Stimulated activated CD8-positive, alpha-beta memory T cell treated with anti-CD3 and anti-CD28 coated beads, Interleukin-12 subunit alpha, Interleukin-12 subunit beta, amount 100 ng/mL, for 1 hour (primary cell): ENCODE results near the gene EPO.
A peak's percentile ranks its signal among the peaks of the same experiment; 100 is the strongest.
"Not testable (repeated sequence)": the region's sequence is repeated elsewhere in the genome, so short reads cannot be mapped to it uniquely, and the experiment has no call there.

Experiments
- DNase-seq: peaks from one replicate; pipeline ENCODE4 v3.0.0-alpha.2; 2020; ENCODE audit warnings: low read depth

The EPO gene

DNA sequence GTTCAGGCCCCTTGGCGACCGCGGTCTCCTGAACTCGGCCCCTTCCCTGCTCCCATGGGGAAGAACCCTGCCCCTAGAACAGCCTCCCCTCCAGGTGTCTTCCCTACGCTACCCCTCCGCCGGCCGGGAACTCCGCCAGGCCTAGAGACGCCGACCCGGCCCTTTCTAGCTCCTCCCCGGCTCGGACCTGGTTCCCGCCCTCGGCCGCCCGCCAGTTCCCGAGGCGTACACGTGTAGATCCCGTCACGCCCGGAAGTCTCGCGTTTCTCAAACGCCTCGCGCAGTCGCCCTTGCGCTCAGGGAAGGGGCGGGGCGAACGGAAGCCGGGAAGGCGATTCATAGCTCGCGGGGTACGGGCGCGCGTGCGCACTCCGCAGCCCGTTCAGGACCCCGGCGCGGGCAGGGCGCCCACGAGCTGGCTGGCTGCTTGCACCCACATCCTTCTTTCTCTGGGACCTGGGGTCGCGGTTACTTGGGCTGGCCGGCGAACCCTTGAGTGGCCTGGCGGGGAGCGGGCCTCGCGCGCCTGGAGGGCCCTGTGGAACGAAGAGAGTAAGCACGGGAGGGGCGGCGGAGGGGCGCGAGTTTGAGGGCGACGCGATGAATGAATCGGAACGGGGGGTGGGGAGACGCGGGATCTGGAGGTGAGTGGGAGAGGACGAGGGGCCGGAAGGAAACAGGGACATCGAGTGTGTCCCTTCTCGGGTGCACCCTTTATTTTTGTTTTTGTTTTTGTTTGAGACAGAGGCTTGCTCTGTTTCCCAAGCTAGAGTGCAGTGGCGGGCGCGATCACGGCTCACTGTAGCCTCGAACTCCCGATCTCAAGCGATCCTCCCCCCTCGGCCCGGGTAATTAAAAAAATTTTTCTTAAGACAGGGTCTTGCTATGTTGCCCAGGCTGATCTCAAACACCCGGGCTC is 14.3 kb upstream of the EPO start, which contains the start of gene POP7:
Gene POP7, plus strand, starts transcription at position 369 of the 919 bp plus-strand sequence. CDS start 710 bp downstream, outside the sequence.
- peak; percentile 97 for DNase-seq

DNA sequence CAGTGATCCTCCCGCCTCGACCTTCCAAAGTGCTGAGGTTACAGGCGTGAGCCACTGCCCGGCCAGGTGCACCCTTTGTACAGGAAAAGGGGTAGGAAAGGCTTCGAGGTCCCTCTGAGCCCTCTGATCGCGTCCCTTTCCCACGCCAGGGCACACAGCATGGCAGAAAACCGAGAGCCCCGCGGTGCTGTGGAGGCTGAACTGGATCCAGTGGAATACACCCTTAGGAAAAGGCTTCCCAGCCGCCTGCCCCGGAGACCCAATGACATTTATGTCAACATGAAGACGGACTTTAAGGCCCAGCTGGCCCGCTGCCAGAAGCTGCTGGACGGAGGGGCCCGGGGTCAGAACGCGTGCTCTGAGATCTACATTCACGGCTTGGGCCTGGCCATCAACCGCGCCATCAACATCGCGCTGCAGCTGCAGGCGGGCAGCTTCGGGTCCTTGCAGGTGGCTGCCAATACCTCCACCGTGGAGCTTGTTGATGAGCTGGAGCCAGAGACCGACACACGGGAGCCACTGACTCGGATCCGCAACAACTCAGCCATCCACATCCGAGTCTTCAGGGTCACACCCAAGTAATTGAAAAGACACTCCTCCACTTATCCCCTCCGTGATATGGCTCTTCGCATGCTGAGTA is 13.5 kb upstream of the EPO start:
- DNase-seq = no peak

DNA sequence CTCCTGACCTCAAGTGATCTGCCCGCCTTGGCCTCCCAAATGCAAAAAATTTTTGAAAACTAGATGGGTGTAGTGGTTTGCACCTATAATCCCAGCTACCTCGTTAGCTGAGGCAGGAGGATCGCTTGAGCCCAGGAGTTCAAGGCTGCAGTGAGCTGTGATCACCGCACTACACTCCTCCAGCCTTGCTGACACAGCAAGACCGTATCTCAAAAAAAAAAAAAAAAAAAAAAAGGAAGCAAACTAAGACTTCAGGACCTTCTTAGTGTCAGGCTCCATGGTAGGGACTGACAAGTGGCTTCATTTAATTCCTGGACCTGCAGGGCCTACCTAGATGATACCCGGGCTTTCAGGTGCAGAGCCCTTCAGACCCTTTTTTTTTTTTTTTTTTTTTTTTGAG is 11.9 kb upstream of the EPO start:
- DNase-seq = no peak

DNA sequence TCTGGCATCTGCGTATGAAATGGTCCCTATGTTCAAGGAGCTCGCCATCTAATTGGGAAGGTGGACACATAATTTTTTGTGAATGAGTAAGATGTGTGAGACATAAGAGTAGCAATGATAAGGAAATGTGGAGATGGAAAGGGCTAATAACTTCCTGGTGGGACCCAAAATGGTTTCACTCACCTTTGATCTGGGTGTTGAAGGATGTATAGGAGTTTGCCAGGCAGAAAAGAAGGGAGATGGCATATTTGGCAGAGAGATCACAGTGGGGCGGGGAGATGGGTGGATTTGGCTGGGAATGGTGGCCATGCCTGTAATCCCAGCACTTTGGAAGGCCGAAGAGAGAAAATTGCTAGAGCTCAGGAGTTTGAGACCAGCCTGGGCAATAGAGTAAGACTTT is 9.8 kb upstream of the EPO start:
- no peak for DNase-seq

DNA sequence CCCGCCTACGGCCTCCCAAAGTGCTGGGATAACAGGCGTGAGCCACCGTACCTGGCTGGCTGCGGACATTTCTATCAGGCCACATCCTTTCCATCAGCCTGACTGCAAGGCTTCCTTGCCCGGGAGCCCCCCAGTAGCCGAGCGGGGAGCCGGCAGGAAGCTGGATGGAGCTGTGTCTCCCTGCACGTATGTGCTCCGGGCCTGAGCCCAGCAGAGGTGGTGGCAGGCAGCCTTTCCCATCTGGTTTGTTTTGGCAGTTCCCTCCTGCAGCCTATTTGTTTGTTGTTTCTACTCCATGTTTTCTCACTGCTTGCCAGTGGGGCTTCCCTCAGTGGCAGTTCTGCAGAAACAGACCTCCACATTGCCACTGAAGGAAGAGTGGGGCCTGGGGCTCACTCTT is 8.9 kb upstream of the EPO start:
- DNase-seq = no peak

DNA sequence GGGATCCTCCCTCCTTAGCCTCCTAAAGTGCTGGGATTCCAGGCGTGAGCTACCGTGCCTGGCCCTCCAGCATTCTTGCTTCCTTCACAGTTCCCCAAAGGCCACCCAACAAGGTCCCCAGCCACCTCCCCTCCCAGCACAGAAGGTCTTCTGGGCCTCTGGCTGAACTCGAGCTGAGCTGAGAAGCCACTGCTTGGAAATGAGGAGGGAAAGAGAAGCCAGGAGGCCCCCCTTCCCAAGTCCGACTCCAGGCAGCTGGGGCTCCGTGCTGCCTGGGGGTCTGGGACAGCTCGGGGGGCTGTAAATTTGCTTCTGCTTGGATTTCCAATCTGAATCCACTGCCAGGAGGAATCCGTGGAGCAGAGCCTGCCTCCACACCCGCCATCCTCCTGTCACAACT is 5.5 kb upstream of the EPO start:
- DNase-seq = no peak

DNA sequence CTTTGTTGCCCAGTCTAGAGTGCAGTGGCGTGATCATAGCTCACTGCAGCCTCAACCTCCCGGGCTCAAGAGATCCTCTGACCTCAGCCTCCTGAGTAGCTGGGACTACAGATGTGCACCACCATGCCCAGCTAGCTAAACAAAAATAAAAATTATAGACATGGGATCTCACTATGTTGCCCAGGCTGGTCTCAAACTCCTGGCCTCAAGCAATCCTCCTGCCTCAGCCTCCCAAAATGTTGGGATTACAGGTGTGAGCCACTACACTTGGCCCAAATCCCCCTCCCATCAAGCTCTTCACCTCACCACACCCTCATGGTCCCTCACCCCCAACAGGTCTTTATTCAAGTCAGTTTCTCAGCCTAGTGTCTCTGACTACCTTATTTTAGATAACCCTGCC is 3.2 kb upstream of the EPO start:
- DNase-seq = not testable (repeated sequence)

DNA sequence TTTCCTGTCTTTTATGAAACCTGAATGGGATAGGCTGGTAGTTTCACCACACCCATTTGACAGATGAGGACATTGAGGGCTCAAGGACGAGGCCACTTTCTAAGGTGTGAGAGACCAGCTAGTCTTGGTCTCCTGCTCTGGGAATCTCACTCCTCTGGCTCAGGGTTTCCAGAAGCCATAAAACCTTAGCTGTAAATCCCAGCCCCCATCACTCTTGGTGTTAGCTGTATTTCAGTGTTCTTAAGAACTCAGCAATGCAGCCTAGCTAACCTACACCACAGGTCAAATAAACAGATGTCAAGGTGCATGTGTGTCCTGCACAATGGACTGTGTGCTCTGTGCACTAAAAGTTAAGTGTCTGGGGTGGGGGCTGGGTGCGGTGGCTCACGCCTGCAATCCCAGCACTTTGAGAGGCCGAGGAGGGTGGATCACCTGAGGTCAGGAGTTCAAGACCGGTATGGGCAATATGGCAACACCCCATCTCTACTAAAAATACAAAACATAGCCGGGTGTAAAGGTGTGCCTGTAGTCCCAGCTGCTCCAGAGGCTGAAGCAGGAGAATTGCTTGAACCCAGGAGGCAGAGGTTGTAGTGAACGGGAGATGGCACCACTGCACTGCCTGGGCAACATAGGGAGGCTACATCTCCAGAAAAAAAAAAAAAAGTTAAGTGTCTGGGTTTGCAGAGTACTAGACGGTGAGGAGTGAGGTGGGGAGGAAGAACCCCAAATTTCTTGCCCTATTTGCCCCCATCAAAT is 567 bp upstream of the EPO start:
- no peak for DNase-seq

DNA sequence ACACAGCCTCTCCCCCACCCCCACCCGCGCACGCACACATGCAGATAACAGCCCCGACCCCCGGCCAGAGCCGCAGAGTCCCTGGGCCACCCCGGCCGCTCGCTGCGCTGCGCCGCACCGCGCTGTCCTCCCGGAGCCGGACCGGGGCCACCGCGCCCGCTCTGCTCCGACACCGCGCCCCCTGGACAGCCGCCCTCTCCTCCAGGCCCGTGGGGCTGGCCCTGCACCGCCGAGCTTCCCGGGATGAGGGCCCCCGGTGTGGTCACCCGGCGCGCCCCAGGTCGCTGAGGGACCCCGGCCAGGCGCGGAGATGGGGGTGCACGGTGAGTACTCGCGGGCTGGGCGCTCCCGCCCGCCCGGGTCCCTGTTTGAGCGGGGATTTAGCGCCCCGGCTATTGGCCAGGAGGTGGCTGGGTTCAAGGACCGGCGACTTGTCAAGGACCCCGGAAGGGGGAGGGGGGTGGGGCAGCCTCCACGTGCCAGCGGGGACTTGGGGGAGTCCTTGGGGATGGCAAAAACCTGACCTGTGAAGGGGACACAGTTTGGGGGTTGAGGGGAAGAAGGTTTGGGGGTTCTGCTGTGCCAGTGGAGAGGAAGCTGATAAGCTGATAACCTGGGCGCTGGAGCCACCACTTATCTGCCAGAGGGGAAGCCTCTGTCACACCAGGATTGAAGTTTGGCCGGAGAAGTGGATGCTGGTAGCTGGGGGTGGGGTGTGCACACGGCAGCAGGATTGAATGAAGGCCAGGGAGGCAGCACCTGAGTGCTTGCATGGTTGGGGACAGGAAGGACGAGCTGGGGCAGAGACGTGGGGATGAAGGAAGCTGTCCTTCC is 620 bp downstream of the EPO start:
- no peak for DNase-seq

DNA sequence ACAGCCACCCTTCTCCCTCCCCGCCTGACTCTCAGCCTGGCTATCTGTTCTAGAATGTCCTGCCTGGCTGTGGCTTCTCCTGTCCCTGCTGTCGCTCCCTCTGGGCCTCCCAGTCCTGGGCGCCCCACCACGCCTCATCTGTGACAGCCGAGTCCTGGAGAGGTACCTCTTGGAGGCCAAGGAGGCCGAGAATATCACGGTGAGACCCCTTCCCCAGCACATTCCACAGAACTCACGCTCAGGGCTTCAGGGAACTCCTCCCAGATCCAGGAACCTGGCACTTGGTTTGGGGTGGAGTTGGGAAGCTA is 1.2 kb downstream of the EPO start:
- no peak for DNase-seq

DNA sequence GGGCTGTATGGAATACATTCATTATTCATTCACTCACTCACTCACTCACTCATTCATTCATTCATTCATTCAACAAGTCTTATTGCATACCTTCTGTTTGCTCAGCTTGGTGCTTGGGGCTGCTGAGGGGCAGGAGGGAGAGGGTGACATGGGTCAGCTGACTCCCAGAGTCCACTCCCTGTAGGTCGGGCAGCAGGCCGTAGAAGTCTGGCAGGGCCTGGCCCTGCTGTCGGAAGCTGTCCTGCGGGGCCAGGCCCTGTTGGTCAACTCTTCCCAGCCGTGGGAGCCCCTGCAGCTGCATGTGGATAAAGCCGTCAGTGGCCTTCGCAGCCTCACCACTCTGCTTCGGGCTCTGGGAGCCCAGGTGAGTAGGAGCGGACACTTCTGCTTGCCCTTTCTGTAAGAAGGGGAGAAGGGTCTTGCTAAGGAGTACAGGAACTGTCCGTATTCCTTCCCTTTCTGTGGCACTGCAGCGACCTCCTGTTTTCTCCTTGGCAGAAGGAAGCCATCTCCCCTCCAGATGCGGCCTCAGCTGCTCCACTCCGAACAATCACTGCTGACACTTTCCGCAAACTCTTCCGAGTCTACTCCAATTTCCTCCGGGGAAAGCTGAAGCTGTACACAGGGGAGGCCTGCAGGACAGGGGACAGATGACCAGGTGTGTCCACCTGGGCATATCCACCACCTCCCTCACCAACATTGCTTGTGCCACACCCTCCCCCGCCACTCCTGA is 2.4 kb downstream of the EPO start:
- no peak for DNase-seq

DNA sequence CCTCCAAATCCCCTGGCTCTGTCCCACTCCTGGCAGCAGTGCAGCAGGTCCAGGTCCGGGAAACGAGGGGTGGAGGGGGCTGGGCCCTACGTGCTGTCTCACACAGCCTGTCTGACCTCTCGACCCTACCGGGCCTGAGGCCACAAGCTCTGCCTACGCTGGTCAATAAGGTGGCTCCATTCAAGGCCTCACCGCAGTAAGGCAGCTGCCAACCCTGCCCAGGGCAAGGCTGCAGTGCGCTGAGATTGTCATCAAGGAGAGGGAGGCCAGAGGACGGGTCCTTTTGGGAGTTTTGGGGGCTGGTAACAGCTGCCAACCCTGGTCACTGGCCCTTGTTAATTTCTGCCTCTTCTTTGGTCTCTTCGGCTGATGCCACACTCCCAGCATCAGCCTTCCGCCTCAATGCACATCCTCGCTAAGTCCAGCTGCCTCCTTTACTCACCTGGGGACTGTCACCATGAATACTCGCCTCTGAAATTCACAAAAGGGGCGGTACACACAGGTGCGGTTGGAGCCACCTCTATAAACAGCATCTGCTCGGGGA is 3.5 kb downstream of the EPO start:
- DNase-seq = no peak

DNA sequence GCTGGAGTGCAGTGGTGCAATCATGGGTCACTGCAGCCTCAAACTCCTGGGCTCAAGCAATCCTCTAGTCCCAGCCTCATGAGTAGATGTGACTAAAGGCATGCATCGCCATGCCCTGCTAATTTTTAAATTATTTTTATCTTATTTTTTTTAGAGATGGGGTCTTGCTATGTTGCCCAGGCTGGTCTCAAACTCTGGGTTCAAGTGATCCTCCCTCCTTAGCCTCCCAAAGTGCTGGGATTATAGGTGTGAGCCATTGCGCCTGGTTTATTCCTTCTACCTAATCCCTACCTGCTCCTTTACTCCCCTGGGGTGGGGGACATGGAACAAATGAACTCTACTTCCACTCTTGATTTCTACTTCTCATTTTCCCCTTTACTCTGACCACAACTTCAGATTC is 4.1 kb downstream of the EPO start:
- DNase-seq = not testable (repeated sequence)

DNA sequence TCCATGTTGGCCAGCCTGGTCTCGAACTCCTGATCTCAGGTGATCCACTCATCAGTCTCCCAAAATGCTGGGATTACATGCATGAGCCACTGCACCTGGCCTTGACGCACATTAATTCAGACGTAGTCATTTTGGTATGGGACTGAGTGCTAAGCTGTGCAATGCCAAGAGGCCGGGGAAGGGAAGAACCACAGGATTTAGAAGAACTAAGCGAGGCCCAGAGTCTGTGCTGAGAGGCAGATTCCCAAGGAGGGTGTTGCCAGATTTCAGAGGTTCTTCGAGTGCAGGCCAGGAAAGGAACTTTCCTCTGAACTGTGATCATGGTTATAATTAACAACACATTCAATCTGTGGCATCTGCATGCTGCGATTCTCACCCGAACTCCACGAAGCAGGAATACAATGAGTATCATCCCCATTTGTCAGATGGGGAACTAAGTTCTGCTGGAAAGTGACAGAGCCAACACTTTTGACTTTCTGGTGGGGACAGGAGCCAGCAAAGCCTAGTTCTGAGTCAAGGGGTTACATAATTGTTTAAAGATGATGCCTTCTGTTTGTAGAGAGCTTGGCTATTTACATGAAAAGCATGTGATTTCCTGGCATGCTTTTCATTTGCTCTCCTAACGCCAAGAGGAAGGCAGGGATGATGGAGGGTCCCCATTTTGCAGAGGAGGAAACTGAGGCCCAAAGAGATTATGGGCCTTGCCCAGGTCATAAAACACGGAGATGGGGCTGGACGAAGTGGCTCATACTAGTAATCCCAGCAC is 6.9 kb downstream of the EPO start:
- DNase-seq = no peak

DNA sequence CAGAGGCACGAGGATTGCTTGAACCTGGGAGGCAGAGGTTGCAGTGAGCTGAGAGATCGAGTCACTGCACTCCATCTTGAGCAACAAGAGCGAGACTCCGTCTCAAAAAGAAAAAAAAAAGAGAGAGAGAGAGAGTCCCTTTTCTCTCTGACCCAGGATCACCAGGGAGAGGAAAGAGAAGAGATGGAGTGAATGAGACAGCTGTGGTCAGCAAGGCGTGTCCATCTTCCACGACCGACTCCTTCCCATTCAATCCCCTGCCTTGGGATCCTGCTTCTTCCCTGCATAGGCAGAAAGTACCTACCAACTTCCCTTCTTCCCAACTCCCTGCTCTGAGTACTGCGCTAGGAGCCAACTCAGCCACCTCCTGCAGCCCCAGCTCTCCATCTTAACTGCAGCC is 7.9 kb downstream of the EPO start:
- DNase-seq = no peak

DNA sequence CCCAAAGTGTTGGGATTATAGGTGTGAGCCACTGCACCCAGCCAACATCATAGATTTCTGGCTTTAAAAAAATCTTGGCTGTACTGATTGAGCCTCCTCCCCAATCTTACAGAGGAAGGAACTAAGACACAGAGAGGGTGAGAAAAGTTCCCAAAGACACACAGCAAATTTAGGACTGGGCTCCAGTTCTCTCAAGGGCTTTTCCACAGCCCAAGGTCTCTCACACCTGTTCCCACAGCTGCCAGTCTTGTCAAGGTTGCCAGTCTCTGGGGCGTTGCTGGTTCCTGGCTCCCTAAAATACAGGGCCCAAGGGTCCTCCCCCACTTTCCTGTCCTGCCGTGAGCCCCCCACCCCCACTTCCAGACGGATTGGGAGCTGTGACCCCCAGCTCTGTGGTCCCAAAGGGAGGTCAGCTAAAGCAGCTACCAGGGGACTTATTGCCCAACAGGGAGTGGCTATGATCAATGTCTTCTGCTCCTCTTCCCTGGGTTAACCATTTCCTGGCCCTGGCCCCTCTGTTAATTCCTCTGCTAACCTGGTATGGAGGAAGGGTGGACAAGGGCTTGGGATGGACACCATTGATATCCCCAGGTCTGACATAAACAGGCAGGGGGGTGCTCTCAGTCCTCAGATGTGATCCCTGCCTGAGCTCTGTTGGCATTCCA is 10.0 kb downstream of the EPO start:
- no peak for DNase-seq

DNA sequence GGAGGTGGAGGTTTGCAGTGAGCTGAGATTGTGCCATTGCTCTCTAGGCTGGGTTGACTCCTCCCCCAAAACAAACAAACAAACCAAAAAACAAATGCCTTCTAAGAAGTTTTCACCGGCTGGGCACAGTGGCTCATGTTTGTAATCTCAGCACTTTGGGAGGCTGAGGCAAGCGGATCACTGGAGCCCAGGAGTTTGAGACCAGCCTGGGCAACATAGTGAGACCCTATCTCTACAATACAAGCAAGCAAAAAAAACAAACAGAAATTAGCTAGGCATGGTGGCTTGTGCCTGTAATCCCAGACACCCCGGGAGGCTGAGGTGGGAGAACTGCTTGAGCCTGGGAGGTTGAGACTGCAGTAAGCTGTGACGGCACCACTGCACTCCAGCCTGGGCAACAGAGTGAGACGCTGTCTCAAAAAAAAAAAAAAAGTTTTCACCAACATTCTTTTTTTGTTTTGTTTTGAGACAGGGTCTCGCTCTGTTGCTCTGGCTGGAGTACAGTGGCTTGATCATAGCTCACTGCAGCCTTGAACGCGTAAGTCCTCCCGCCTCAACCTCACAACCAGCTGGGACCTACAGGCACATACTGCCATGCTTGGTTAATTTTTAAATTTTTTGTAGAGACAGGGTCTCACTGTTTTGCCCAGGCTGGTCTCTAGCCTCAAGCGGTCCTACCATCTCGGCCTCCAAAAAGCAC is 11.8 kb downstream of the EPO start:
- no peak for DNase-seq

DNA sequence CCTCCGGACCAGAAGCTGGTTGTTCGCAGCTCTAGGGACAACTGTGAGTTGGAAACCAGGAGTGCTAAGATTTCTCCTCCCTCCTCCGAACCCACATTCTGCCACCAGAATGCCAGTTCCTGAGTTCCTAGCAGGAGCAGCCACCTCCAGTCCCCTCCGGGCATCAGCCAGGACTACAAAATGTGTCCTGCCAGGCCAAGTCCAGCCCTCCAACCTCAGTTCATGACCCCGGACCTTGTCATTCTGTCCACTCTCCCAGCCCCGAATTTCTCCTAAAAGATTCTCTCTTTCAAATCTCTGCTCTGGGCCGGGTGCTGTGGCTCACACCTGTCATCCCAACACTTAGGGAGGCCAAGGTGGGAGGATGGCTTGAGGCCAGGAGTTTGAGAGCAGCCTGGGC is 15.5 kb downstream of the EPO start:
- no peak for DNase-seq

DNA sequence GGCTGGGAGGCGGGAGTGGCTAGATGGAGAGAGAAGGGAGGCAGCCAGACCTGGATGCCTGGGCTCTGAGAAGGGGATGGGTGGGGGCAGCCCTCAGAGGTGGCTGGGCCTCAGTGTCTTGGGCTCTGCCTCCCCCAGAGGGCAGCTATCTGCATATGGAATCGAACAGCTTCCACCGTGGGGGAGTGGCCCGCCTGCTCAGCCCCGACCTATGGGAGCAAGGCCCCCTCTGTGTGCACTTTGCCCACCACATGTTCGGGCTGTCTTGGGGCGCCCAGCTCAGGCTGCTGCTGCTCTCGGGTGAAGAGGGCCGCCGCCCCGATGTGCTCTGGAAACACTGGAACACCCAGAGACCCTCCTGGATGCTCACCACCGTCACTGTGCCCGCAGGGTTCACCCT is 16.4 kb downstream of the EPO start:
- no peak for DNase-seq
